B cell (primary cell): Measurements from ENCODE around the gene CPT1A.

Experiments used
- CTCF ChIP-seq: fragments of 200-600 bp; IDR thresholded peaks from one replicate; pipeline ENCODE4 v1.8.0; 2022; ENCODE audit warnings: antibody characterized with exemption, mild to moderate bottlenecking
- EZH2 ChIP-seq: IDR thresholded peaks from 2 replicates; pipeline ENCODE4 v1.6.1; 2012; ENCODE audit warnings: borderline replicate concordance, low read depth, mild to moderate bottlenecking, moderate library complexity, low read length; ENCODE audit not compliant: insufficient read depth, poor library complexity, severe bottlenecking

GRCh38 chr11:68827733-68828132 lies 14.0 kb downstream of the CPT1A start:
- no peak for TF ChIP-seq CTCF
- TF ChIP-seq EZH2, result no peak
